Memory B cell (primary cell): ENCODE results near the gene DCX.

Experiments used
- ATAC-seq: fragments of 150-1000 bp; cut with Tn5 transposase; 2 replicates; pipeline ENCODE4 v1.10.0; 2021; ENCODE audit warnings: low read depth, mild to moderate bottlenecking, moderate library complexity
- DNase-seq, 2 donors: peaks; one replicate each; pipeline ENCODE4 v3.0.0; 2022; ENCODE audit warnings: low spot score in 2 of 2
- H3K27ac Mint-ChIP-seq: one replicate; pipeline ENCODE4 v1.8.0; 2022; ENCODE audit warnings: mild to moderate bottlenecking, moderate library complexity, mixed read lengths
- H3K27me3 Mint-ChIP-seq: one replicate; pipeline ENCODE4 v1.8.0; 2022; ENCODE audit warnings: mixed read lengths
- H3K36me3 Mint-ChIP-seq: one replicate; pipeline ENCODE4 v1.8.0; 2022; ENCODE audit warnings: mild to moderate bottlenecking, mixed read lengths
- H3K4me1 Mint-ChIP-seq: one replicate; pipeline ENCODE4 v1.8.0; 2022; ENCODE audit warnings: mixed read lengths
- H3K4me3 Mint-ChIP-seq: one replicate; pipeline ENCODE4 v1.8.0; 2022; ENCODE audit warnings: mild to moderate bottlenecking, moderate library complexity, mixed read lengths
- H3K9me3 Mint-ChIP-seq: one replicate; pipeline ENCODE4 v1.8.0; 2022; ENCODE audit warnings: mixed read lengths

DCX gene

DNA sequence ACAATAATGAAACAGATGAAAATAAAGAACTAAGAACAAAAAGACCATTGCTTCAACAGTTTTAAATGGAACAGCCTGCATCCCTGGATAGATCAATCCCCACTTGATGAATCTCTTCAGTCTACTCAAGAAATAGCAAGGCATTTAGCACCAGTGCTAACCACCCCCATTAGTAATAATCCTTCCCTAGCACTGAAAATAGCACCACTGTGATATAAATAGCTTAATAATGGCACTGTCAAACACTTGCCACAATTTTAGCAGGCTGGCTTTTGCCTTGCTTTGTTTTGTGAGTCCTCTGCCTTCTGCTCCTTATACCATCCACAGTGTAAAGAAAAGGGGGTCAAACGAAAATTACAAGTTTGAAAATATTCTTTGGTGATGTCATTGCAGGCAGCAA, 17.4 kb downstream of the DCX start:
- Mint-ChIP-seq H3K4me1 (no peaks in the 10 kb centered on the region), H3K9me3 (no peaks in the 10 kb centered on the region), H3K27ac (no peak overlapping the region), H3K27me3 (peaks cover 2% of the 10 kb centered on the region), H3K4me3 (no peak overlapping the region), H3K36me3 (no peaks in the 10 kb centered on the region)
- ATAC-seq: no peak
- DNase-seq: no peak

DNA sequence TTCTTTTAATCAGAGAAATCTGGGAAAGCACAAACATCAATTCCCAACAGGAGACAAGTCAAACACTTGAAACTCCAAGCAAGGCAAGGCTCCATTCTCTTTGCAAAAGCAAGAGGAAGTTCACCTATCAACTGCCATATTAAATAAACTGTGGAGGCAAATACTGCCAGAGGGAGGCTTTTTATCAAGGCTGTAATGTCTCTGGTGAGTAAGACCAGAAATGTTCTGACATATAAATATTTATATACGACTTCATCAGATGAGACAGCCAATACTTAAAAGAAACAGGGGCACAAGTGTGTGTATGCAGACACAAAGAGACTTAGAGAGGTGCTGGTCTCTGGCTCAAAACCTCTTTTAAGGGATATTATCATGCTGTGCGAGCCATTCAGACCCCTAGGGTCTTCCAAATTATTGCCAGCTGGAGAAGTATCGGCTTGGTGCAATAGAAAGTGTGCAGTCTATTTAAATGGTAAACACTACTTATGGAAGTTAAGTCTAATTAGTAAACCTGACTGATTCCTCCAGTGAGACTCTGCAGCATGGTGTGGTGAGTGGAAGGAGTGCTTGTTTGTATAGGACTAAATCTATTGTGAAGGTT, 24.4 kb downstream of the DCX start:
- H3K9me3 Mint-ChIP-seq: no peaks in the 10 kb centered on the region
- peaks cover 2% of the 10 kb centered on the region for H3K27me3 Mint-ChIP-seq
- ATAC-seq: no peak
- no peak overlapping the region for H3K4me3 Mint-ChIP-seq
- no peak overlapping the region for H3K27ac Mint-ChIP-seq
- no peaks in the 10 kb centered on the region for H3K4me1 Mint-ChIP-seq
- no peak for DNase-seq
- no peaks in the 10 kb centered on the region for H3K36me3 Mint-ChIP-seq

DNA sequence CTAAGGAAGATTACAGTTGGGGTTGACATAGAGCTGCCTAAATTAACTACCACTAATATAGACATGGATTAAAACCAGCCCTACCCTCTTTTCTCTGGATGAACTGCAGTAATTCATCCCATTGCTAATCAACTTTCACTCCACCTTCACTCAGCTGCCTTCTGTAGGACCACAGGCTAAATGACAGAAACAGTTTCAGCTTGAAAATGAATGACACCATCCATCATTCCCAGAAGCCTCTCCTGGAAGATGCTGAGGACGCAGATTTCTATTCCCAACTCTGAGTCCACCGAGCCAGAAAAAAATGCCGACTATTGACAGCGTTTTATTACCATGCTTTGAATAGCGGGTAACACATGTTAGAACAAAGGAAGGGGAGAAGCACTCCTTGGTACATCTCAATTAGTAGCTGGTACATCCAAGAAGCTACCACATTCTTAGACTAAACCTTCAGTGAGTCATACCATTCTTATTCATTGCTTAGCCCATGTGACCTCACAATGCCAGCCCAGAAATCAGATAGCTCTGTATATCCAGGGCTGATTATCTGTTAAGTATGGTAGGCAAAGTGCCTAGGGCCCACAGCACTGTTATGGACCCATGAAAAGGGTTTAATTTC, 25.3 kb downstream of the DCX start:
- Mint-ChIP-seq H3K36me3 (no peaks in the 10 kb centered on the region), H3K4me3 (no peak overlapping the region), H3K9me3 (no peaks in the 10 kb centered on the region), H3K27me3 (peaks cover 2% of the 10 kb centered on the region), H3K27ac (no peak overlapping the region), H3K4me1 (no peaks in the 10 kb centered on the region)
- DNase-seq: no peak
- no peak for ATAC-seq

DNA sequence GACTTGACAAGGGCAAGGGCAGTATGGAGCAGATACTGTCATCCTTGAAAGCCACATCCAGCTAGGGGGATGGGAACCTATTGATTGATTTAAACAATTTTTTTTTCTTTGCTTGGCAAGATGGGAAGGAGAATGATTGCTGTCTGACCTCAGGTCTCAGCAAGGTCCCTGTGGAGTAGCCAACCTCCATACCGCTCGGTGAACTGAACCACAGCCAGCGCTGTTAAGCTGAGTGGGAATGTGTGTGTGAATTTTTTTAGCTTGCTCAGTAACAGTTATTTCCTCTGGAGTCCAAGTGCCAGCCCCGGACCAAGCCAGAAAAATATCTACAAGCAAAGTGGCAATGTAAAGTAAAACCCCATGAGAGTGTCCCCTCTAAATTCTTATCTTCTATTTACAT, 25.9 kb downstream of the DCX start:
- Mint-ChIP-seq H3K9me3 (no peaks in the 10 kb centered on the region), H3K27me3 (peaks cover 2% of the 10 kb centered on the region), H3K27ac (no peak overlapping the region), H3K36me3 (no peaks in the 10 kb centered on the region), H3K4me3 (no peak overlapping the region), H3K4me1 (no peaks in the 10 kb centered on the region)
- DNase-seq (no peak), ATAC-seq (no peak)

DNA sequence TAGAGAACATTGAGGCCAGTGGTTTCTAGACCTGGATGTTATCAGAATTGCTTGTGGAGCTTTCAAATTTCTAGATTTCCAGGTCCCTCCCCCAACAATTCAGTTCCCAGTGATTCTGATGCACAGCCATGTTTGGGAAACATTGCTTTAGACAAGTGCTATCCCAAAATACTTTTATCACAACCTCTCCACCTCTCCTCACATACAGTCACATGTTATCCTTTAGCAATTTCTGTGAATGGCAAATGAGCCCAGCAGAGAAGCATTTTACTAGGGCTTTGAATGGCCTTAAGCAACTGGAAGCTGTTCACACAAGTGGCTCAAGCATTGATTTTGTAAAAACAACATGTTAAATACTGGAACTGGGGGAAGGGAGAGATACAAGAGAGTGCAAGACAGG, 29.7 kb downstream of the DCX start:
- ATAC-seq (no peak), DNase-seq (no peak)
- Mint-ChIP-seq H3K4me3 (no peak overlapping the region), H3K27ac (no peak overlapping the region), H3K4me1 (no peaks in the 10 kb centered on the region), H3K27me3 (no peaks in the 10 kb centered on the region), H3K9me3 (no peaks in the 10 kb centered on the region), H3K36me3 (no peaks in the 10 kb centered on the region)

DNA sequence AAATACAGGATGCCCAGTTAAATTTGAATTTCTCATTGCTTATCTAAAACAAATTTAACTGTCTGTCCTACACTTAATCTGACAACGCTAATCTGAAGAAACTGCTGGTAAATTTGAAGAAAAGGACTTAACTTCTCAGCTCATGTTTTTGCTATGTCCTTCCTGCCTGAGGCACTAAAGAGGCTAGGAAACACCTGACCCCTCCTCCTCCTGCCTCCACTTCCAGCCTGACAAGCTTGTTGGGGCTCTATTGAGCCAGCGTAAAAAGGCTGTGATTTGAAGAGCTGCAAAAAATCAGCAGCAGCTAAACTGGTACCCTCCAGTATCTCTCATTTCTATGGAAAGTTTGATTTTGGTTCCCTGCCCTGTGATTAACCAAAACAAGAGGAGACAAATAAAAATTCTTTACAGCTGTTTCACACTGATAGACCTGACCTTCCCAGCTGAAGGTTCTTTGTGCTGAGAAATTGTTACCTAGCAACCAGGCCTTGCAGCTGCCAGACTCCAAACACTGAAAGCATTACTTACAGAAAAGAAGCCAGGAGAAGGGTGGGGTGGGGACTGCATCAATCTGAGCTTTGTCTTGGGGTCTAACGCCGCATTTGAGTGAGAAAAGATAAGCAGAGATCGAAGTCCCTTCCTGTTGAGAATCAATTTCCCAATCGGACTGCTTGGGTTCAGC, 35.0 kb downstream of the DCX start:
- Mint-ChIP-seq H3K4me3 (no peak overlapping the region), H3K36me3 (no peaks in the 10 kb centered on the region), H3K4me1 (no peaks in the 10 kb centered on the region), H3K27ac (no peak overlapping the region), H3K27me3 (no peaks in the 10 kb centered on the region), H3K9me3 (no peaks in the 10 kb centered on the region)
- DNase-seq (no peak), ATAC-seq (no peak)

DNA sequence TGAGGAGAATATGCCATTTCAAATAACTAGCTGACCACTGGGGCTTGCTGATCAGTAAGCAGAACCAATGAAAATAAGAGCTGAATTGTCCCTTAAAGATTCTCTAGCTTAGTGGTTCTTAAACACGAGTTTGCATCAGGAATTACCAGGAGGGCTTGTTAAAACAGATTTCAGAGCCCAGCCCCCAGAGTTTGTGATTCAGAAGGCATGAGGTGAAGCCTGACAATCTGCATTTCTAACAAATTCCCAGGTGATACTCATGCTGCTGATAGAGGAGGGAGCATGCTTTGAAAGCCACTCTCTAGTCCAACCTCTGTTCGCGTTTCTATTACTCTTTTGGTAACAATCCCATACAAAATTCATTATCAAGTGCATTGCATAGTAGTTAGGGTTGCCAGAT, 35.5 kb downstream of the DCX start:
- DNase-seq (no peak), ATAC-seq (no peak)
- Mint-ChIP-seq H3K4me1 (no peaks in the 10 kb centered on the region), H3K36me3 (no peaks in the 10 kb centered on the region), H3K4me3 (no peak overlapping the region), H3K9me3 (no peaks in the 10 kb centered on the region), H3K27ac (no peak overlapping the region), H3K27me3 (no peaks in the 10 kb centered on the region)

DNA sequence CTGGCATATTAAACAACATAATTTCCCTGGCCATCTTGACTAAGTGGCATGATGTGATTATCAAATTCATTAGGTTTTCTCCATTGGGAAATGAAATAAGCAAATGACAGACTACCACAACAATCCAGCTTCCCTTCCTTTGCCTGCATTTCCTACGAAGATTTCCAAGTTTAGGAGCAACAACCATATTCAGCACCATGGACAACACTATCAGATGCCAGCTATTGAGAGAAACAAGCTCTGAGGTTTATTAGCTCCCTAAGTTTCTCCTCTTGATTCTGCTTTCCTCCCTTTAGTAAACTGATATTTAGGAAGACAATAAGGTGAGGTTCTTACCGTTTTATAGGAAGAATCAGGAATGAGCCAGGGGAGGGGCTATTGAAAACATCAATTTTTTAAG, 36.2 kb downstream of the DCX start:
- no peak for DNase-seq
- H3K4me3 Mint-ChIP-seq: no peak overlapping the region
- H3K4me1 Mint-ChIP-seq: no peaks in the 10 kb centered on the region
- no peaks in the 10 kb centered on the region for H3K27me3 Mint-ChIP-seq
- ATAC-seq: no peak
- no peaks in the 10 kb centered on the region for H3K9me3 Mint-ChIP-seq
- no peak overlapping the region for H3K27ac Mint-ChIP-seq
- no peaks in the 10 kb centered on the region for H3K36me3 Mint-ChIP-seq

DNA sequence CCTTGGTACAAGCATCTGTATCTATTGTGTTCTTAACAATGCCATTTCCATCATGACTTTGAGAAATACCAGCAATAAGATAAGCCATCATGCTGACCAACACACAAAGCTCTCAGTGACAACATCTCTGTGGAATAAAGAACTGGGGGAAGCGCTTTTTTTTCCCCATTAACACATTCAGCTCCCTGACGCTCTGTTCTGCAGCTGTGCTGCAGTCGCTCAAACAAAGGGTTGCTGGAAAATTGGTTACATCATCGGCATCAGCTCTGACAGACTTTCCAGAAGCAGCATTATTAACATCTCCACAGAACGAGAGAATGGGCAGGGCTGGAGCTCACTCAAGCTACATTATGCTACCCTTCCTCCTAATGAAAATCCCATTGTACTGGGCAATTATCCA, 39.9 kb downstream of the DCX start:
- no peaks in the 10 kb centered on the region for H3K9me3 Mint-ChIP-seq
- no peaks in the 10 kb centered on the region for H3K36me3 Mint-ChIP-seq
- ATAC-seq (no peak), DNase-seq (no peak)
- H3K27ac Mint-ChIP-seq: no peak overlapping the region
- H3K4me3 Mint-ChIP-seq: no peak overlapping the region
- no peaks in the 10 kb centered on the region for H3K27me3 Mint-ChIP-seq
- H3K4me1 Mint-ChIP-seq: no peaks in the 10 kb centered on the region

DNA sequence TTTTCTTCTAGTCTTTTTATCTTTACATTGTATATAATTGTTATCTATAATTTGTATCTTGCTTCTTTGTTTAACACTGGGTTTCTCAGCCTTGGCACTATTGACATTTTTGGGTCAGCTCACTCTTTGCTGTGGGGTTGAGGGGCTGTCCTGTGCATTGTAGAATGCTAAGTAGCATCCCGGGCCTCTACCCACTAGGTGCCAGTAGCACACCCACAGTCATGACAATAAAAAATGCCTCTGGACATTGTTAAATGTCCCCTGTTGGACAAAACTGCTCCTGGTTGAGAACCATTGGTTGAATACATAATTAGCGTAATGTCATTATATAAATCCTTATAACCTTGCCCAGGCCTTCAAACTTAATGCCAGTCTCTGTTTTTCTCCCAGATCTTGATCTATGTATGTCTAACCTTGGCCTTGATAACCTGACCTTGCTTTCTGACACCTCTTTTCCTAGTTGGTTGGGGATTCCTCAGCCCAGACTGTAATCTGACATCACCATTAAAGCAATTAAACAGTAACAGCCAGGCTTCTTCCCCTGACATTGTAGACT, 46.1 kb downstream of the DCX start:
- H3K4me3 Mint-ChIP-seq: no peak overlapping the region
- H3K9me3 Mint-ChIP-seq: no peaks in the 10 kb centered on the region
- no peak overlapping the region for H3K27ac Mint-ChIP-seq
- H3K36me3 Mint-ChIP-seq: no peaks in the 10 kb centered on the region
- ATAC-seq (no peak), DNase-seq (no peak)
- H3K27me3 Mint-ChIP-seq: no peaks in the 10 kb centered on the region
- H3K4me1 Mint-ChIP-seq: no peaks in the 10 kb centered on the region

DNA sequence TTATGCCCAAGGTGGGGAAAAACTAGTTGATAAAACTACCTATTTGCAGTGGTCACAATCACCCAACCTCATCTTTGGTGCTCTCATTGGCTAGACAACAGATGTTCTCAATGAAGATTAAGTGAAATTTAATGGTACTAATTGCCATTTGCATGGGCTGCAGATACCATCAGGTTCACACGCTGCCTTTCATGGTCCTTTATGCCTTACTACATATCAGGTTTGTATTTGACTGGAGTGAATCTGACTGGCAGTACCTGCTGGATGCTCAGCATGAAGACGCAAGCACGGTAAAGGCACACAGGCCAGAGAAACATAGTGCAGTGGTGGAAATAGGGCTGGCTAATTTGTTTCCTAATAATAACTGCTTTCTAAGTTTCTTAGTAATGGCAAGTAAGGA, 48.3 kb downstream of the DCX start:
- no peak for ATAC-seq
- DNase-seq: no peak
- Mint-ChIP-seq H3K27me3 (no peaks in the 10 kb centered on the region), H3K36me3 (no peaks in the 10 kb centered on the region), H3K4me3 (no peak overlapping the region), H3K9me3 (no peaks in the 10 kb centered on the region), H3K27ac (no peak overlapping the region), H3K4me1 (no peaks in the 10 kb centered on the region)

DNA sequence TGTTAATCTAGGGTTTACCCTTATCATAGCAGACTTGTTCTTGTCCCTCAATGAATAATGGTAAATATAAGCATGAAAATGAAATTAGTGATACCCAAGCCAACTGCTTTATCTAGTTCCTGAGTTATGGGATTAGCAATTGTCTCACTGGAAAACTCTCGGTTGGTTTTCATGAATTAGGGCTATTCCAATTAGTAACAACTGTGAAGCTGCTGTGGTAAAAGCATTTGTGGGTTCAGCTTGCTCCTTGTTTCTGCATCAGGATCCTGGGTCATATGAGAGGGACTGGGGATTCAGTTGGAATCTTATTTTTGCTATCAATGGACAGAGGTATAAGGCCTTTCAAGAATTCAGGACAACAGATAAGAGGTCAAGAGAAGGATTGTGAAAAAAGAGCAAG, 50.2 kb downstream of the DCX start:
- ATAC-seq (no peak), DNase-seq (no peak)
- Mint-ChIP-seq H3K27ac (no peak overlapping the region), H3K27me3 (no peaks in the 10 kb centered on the region), H3K36me3 (no peaks in the 10 kb centered on the region), H3K4me3 (no peak overlapping the region), H3K4me1 (no peaks in the 10 kb centered on the region), H3K9me3 (no peaks in the 10 kb centered on the region)

DNA sequence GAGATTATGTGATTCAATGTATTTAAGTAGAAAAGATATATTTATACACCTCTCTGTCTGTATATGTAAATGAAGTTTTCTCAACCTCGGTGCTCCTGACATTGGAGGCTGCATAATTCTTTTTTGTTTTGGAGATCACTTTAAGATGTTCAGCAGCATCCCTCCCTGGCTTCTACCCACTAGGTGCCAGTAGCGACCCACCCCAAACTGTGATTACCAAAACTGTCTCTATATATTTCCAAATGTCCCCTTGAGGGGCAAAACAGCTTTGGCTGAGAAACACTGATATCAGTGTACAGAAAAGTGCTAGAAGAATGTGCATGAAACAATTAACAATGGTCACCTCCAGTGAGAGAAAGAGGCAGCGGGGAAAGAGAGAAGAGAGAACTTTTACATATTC, 51.2 kb downstream of the DCX start:
- Mint-ChIP-seq H3K27ac (no peak overlapping the region), H3K27me3 (no peaks in the 10 kb centered on the region), H3K9me3 (no peaks in the 10 kb centered on the region), H3K4me1 (no peaks in the 10 kb centered on the region), H3K4me3 (no peak overlapping the region), H3K36me3 (no peaks in the 10 kb centered on the region)
- ATAC-seq (no peak), DNase-seq (no peak)

DNA sequence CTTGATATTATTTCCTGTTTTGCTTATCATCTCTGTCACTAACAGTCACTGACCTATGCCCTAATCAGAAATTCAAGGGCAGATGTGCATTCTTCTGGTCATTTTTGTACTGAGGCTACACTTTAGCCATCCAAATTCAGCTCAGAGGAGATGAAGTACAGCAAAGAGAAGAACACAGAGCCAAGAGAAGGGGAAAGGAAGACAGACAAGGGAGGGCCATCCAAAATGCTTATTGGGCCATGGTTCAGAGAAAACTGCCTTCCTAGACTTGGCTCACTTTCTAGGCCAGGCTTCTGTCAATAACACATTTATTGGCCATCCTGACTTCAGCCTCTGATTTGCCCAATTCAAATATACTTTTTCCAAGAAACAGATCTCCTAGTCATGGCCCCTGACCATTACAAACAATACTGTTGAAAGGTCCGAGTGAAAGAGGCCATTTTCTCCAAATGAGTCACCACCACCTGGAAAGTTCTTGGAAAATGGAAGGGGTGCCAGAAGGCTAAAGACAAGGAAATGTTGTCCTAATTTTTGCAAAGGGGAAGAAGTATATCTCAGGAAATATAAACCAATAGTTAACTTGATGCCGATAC, 56.4 kb downstream of the DCX start:
- DNase-seq: no peak
- no peak overlapping the region for H3K4me3 Mint-ChIP-seq
- no peaks in the 10 kb centered on the region for H3K36me3 Mint-ChIP-seq
- H3K27ac Mint-ChIP-seq: no peak overlapping the region
- H3K27me3 Mint-ChIP-seq: no peaks in the 10 kb centered on the region
- H3K9me3 Mint-ChIP-seq: no peaks in the 10 kb centered on the region
- no peaks in the 10 kb centered on the region for H3K4me1 Mint-ChIP-seq
- no peak for ATAC-seq
